Glomerular endothelial cell (primary cell): Measurements from ENCODE around the gene IFT20. TPM values are rescaled to one million over a fixed set of nuclear protein-coding genes. Genes with fewer than 3 reads are reported as not detected.
"Not testable (repeated sequence)": the region's sequence is repeated elsewhere in the genome, so short reads cannot be mapped to it uniquely, and the experiment has no call there.

Experiments used
- DNase-seq: peaks from one replicate; pipeline ENCODE4 v3.0.0-alpha.2; 2011; ENCODE audit warnings: low read depth, low spot score; ENCODE audit errors: extremely low read depth
- total RNA-seq: library from RNA; depleted of rRNA; stranded (reverse); fragments of >200 nt; gene quantifications from 2 replicates; pipeline ENCODE4 v1.2.3, GENCODE V29; 2015

Gene IFT20
- total RNA-seq, 1 donor from 2014 or later, result 59.4 TPM

- DNase-seq, result no peak
Observed at GRCh38 chr17:28317099-28317965, 17.9 kb downstream of the IFT20 start.

DNA sequence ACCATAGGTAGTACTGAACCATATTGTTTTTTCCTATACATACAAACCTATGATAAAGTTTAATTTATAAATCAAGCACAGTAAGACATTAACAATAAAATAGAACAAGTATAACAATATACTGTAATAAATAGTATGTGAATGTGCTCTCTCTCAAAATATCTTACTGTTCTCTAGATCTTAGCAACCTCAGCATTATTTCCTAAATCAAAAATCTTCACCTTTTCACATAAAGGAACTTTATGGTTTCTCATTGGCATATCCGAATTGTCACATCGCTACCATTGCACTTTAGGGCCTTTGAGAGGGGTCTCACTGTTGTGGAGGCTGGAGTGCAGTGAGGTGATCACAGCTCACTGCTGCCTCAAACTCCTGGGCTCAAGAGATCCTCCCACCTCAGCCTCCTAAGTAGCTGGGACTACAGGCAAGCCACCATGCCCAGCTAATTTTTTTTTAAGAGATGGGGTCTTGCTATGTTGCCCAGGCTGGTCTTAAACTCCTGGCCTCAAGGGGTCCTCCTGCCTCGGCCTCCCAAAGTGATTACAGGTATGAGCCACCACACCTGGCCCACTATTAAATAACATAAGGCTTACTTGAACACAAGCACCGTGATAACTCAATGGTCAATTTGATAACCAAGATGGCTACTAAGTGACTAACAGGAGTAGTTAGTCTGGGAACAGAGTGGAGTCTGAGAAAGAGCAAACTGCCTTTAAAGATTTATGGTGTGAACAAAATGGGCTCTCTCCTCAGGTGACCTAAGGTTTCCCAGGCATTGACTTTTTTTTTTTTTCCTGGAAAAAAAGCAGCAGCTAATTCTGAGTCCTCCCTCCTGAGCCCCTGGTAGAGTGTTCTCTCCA, 19.2 kb downstream of the IFT20 start:
- DNase-seq, result no peak

DNA sequence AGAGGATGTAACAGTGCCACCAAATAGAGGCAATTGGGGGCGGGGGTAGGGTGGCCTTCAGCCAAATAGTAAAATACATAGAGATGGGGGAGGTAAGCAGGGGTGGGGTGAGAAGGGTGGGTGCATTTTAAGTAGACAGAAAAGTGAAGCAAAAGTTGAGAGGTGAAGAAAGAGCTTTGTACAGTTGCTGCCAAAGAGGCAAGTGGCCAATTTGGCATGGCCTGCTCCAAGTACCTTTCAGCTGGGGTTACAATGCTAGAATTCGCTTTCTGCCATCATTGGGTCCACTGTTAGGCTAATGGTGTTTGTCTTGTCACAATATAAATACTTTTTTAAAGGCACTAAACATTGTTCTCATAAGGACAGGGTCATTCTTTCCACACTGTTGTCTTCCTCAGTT, 21.4 kb downstream of the IFT20 start:
- DNase-seq, result no peak

DNA sequence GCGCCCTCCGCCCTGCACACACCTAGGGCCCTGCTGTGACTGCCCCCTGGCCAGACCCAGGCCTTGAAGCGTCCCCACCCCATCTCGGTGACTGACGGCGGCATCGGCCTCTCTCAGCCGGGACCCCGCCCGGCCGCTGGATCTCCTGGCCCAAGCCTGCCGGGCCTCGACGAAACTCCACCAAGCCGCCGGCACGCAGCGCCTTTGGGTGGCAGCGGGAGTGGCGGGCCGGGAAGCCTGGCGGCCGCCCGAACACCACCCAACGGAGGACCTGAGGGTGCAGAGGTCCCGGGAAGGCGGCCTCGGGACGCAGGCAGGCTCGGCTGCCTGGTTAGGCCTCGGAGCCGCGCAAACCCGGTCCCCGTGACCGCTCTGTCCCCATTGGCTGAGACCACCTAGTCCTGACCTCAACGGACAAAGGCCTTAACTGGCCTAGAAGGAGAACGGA, 28.3 kb downstream of the IFT20 start:
- DNase-seq, result no peak

DNA sequence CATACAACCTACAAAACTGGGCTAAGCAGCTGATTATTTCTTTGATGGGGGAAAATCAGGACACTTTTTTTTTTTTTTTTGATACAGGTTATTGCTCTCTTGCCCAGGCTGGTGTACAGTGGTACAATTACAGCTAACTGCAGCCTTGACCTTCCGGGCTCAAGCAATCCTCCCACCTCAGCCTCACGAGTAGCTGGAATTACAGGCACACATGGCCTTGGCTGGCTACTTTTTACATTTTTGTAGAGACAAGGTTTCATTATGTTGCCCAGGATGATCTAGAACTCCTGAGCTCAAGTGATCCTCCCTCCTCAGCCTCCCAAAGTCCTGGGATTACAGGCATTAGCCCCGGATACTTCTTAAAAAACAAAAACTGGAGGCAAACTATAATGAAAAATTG, 36.8 kb downstream of the IFT20 start:
- DNase-seq, result no peak

DNA sequence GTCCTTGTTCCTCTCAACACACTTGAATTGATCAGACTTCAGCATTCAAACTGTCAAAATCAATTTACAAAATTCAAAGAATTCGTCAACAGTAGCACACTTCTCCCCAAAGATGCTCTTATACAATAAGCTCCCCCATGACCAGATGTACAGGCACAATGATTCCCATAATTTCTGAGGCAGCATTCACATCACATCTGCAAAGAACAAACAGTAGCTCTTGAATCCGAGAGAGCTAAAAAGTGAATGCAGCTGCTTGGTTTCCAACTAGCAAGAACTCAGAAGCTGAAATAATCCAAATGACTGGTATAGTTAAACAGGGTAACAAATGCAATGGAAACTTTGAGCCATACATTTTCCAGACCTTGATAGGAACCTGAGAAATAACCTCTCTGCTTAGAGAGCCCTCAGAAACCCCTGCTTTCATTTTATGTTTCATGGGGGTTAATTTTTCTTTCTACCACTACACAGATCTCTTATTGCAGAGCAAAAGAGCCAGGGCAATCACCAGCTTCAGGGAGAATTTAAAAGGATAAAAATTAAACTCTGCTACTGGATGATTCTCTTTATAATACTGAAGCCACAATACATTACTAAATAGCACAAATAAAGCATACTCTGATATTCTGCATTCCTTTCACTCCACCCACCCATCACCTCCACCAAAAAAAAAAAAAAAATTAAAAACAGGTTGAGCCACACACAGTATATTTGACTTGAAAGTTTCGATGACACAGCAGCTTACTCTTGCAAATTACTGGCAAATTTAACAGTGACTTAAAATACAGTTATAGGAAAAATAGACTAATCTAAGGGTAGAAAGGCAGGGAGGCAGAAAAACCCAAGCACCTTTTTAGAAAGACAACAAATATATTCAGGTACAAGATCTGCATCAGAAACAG, 39.3 kb downstream of the IFT20 start:
- DNase-seq, result no peak

- DNase-seq, result no peak
Observed at GRCh38 chr17:28293994-28294393, 41.3 kb downstream of the IFT20 start.

DNA sequence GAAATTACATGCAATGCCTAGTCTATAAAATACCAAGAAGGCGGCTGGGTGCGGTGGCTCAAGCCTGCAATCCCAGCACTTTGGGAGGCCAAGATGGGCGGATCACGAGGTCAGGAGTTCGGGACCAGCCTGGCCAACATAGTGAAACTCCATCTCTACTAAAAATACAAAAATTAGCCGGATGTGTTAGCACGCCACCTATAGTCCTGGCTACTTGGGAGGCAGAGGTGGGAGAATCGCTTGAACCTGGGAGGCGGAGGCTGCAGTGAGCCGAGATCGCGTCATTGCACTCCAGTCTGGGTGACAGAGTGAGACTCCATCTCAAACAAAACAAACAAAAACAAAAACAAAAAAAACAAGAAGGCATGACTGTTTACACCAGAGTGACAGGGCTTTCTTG, 42.4 kb downstream of the IFT20 start:
- not testable (repeated sequence) for DNase-seq

GRCh38 chr17:28291780-28292330, 43.4 kb downstream of the IFT20 start:
- no peak for DNase-seq

DNA sequence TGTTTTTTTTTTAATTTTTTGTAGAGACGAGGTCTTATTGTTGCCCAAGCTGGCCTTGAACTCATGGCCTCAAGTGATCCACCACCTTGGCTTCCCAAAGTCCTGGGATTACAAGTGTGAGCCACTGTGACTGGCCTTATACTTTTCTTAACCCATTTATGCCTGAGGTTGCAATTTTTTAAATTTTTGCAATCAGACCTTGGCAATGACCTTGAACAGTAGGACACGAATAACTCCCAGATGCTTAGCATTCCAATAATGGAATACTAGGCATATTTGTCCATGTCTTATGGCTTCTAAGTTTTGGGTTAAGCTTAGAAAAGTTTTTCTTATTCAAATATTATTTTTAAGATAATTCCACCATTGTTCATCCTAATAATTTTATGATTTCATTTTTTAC, 44.6 kb downstream of the IFT20 start:
- DNase-seq, result no peak

DNA sequence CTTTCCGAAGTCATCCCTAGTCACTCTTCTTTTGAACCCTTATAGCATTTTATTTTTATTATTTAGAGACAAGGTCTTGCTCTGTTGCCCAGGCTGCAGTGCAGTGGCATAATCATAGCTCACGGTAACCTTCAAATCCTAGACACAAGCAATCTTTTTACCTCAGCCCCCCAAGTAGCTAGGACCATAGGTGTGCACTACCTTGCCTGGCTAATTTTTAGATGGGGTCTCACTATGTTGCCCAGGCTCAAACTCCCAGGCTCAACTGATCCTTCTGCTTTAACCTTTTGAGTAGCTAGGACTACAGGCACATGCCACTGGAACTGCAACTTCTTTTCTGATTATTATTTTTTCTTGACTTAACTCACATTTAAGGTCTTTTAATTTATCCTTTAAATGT, 49.3 kb downstream of the IFT20 start:
- no peak for DNase-seq

GRCh38 chr17:28282596-28282995, 52.7 kb downstream of the IFT20 start:
- DNase-seq, result no peak

DNA sequence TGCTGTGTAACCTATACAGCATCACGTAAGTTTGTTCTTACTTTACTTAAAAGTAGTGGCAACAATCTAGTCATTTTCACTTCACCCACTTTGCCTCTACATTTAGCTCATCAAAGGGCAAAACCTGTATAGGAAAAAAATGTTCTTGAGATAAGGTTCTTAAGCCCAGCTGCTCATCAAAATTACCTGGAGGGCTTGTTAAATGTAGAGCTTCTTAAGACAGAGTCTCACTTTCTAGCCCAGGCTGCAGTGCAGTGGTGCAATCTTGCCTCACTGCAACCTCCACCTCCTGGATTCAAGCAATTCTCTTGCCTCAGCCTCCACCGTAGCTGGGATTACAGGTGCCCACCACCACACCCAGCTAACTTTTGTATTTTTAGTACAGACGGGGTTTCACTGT, 54.4 kb downstream of the IFT20 start:
- no peak for DNase-seq

- no peak for DNase-seq
Observed at GRCh38 chr17:28279411-28279810, 55.9 kb downstream of the IFT20 start.

Other genes with a start within 250 kb of the IFT20 start
- 9.1 and 13.2 TPM in 2 replicates for gene TMEM97, start 16.3 kb downstream of the IFT20 start, total RNA-seq
- 102 and 120 TPM in 2 replicates for gene TNFAIP1, start 289 bp upstream of the IFT20 start, total RNA-seq
- gene POLDIP2, start 22.1 kb upstream of the IFT20 start, total RNA-seq, result 74.5 and 83.4 TPM in 2 replicates
- not detected in 2 replicates for gene SEBOX, start 29.7 kb upstream of the IFT20 start, total RNA-seq
- 0.05 TPM in 1 of 2 replicates, not detected in the other for gene VTN, start 34.8 kb upstream of the IFT20 start, total RNA-seq
- gene SARM1, start 36.2 kb upstream of the IFT20 start, total RNA-seq, result 4.7 and 6.7 TPM in 2 replicates
- gene SLC46A1, start 70.7 kb upstream of the IFT20 start, total RNA-seq, result 2.2 and 3.3 TPM in 2 replicates
- gene SLC13A2, start 138.2 kb upstream of the IFT20 start, total RNA-seq, result not detected in 2 replicates
- gene FOXN1, start 170.9 kb upstream of the IFT20 start, total RNA-seq, result not detected in 2 replicates
- 38.0 and 40.0 TPM in 2 replicates for gene UNC119, start 217.2 kb upstream of the IFT20 start, total RNA-seq
- 101 and 112 TPM in 2 replicates for gene PIGS, start 236.1 kb upstream of the IFT20 start, total RNA-seq
- gene ALDOC, start 241.4 kb upstream of the IFT20 start, total RNA-seq, result 14.1 and 23.8 TPM in 2 replicates